Right atrium auricular region (tissue), 2 donors: ENCODE data around the gene XPC. TPM values are rescaled to one million over a fixed set of nuclear protein-coding genes. Genes with fewer than 3 reads are reported as not detected.

Experiments
- DNase-seq: peaks from one replicate; pipeline ENCODE4 v3.0.0-alpha.2; 2019; ENCODE audit warnings: low spot score
- H3K27ac ChIP-seq, 2 donors: fragments of 200-600 bp; sonication (generic); 1 replicate in 1 of 2; 2 replicates in 1 of 2; pipeline ENCODE4 v1.5.1; 2016 to 2019
- H3K27me3 ChIP-seq, 2 donors: fragments of 200-600 bp; sonication (generic); one replicate each; pipeline versions ENCODE4 v1.5.1 to v1.6.0; 2017 to 2019
- H3K36me3 ChIP-seq: fragments of 200-600 bp; sonication (generic); one replicate; pipeline ENCODE4 v1.5.1; 2016
- H3K4me1 ChIP-seq, 2 donors: fragments of 200-600 bp; sonication (generic); one replicate each; pipeline versions ENCODE4 v1.5.1 to v1.6.0; 2017 to 2019
- H3K4me3 ChIP-seq, 2 donors: fragments of 200-600 bp; sonication (generic); 1 replicate in 1 of 2; 2 replicates in 1 of 2; pipeline ENCODE4 v1.5.1; 2017 to 2019; ENCODE audit warnings: mild to moderate bottlenecking in 1 of 2, moderate library complexity in 1 of 2
- H3K9me3 ChIP-seq, 2 donors: fragments of 200-600 bp; sonication (generic); one replicate each; pipeline ENCODE4 v1.5.1; 2019
- CTCF ChIP-seq, 2 donors: fragments of 200-600 bp; sonication (generic); IDR thresholded peaks; one replicate each; pipeline ENCODE4 v1.5.1; 2019; ENCODE audit warnings: antibody characterized with exemption in 2 of 2
- total RNA-seq, 2 donors: library from RNA; depleted of rRNA; stranded (reverse); fragments of >200 nt; gene quantifications; one replicate each; pipeline ENCODE4 v1.1.0, GENCODE V29; 2016

Gene XPC
- total RNA-seq, 2 donors from 2014 or later: 15.7 to 18.3 TPM

DNA sequence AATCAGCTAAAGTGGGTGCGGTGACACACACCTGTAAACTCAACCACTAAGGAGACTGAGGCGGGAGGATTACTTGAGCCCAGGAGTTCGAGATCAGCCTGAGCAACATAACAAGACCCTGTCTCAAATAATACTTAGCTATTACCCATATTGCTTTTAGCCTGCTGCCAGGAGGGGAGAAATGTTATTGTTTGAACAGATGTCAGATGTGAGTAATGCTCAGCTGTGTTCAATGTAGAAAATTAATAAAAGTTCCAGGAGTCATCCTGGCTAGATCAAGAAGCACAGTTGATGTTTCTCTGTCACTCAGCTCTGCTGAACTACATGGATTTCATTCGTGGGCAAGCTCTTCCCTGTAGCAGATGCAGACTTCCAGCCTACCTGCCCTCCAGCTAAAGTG, 22.4 kb upstream of the XPC start:
- Histone ChIP-seq H3K4me1 (peaks cover 0 to 40% of the 10 kb centered on the region in 2 donors), H3K27ac (no peak overlapping the region), H3K27me3 (no peaks in the 10 kb centered on the region), H3K36me3 (peaks cover 11% of the 10 kb centered on the region), H3K9me3 (no peaks in the 10 kb centered on the region), H3K4me3 (no peak overlapping the region)
- no peak for TF ChIP-seq CTCF (IDR thresholded peaks at IDR 0.05)
- DNase-seq: no peak

DNA sequence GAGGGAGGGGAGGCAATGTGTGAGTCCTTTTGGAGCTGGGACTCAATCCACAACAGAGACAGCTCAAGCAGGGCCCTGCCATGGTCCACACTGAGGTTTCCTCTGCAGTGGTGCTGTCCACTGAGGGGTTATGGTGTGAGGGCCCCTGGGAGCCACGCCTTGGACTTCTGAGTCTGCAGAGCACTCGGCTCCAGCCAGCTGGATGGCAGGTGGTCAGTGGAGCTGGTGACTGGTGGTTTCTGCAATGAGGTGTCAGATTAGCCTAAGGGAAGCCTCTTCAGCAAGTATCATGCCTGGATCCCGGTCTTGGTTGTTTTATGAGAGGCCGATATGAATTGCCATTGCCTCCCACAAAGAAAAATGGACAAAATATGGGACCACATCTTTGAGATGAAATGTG, 21.9 kb upstream of the XPC start:
- Histone ChIP-seq H3K4me3 (no peak overlapping the region), H3K36me3 (peaks cover 11% of the 10 kb centered on the region), H3K27ac (no peak overlapping the region), H3K27me3 (no peaks in the 10 kb centered on the region), H3K4me1 (peaks cover 0 to 35% of the 10 kb centered on the region in 2 donors), H3K9me3 (no peaks in the 10 kb centered on the region)
- no peak for DNase-seq
- no peak for TF ChIP-seq CTCF (IDR thresholded peaks at IDR 0.05)

- Histone ChIP-seq H3K27me3 (no peaks in the 10 kb centered on the region), H3K4me3 (no peak overlapping the region), H3K9me3 (no peaks in the 10 kb centered on the region), H3K36me3 (peaks cover 11% of the 10 kb centered on the region), H3K4me1 (peaks cover 0 to 28% of the 10 kb centered on the region in 2 donors), H3K27ac (no peak overlapping the region)
- no peak for TF ChIP-seq CTCF (IDR thresholded peaks at IDR 0.05)
- no peak for DNase-seq
These were observed 21.2 kb upstream of the XPC start for GRCh38 chr3:14199641-14200040.

DNA sequence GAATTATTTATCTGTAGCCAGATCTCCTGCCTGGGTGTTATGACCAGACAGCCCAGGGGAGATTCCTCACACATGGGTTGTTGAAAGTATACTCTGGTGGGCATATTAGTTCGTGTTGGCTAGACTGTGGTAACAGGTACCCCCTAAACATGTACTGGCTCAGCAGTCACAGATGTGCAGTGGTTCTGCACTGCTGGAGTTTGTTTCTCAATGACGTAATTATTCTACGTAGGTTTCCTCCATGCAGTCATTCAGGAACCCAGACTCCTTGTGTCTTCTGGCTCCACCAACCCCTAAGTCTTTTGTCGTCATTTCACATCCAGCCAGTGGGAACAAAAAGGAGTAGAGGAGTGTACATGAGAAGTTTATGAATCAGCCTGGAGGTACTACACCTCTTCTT, 16.5 kb upstream of the XPC start:
- no peaks in the 10 kb centered on the region for H3K4me1 ChIP-seq
- peaks cover 11% of the 10 kb centered on the region for H3K36me3 ChIP-seq
- no peak overlapping the region for H3K4me3 ChIP-seq
- no peaks in the 10 kb centered on the region for H3K27me3 ChIP-seq
- TF ChIP-seq CTCF (IDR thresholded peaks at IDR 0.05): no peak
- no peak overlapping the region for H3K27ac ChIP-seq
- DNase-seq: no peak
- H3K9me3 ChIP-seq: no peaks in the 10 kb centered on the region

GRCh38 chr3:14188041-14188754, 9.8 kb upstream of the XPC start:
- TF ChIP-seq CTCF (IDR thresholded peaks at IDR 0.05): no peak
- Histone ChIP-seq H3K27me3 (no peaks in the 10 kb centered on the region), H3K9me3 (no peaks in the 10 kb centered on the region), H3K4me3 (no peak overlapping the region), H3K27ac (no peak overlapping the region), H3K36me3 (peaks cover 41% of the 10 kb centered on the region), H3K4me1 (no peaks in the 10 kb centered on the region)
- no peak for DNase-seq
